Left ventricle myocardium superior (tissue), 1 donor: Measurements from ENCODE around the gene CDT1. TPM values are rescaled to one million over a fixed set of nuclear protein-coding genes. Genes with fewer than 3 reads are reported as not detected.
"Not testable (repeated sequence)": the region's sequence is repeated elsewhere in the genome, so short reads cannot be mapped to it uniquely, and the experiment has no call there.

Experiments used
- ATAC-seq: fragments of 200-7000 bp; cut with Tn5 transposase; one replicate; pipeline ENCODE4 v1.9.1; 2020; ENCODE audit warnings: mild to moderate bottlenecking, moderate library complexity
- DNase-seq: peaks from one replicate; pipeline ENCODE4 v3.0.0-alpha.2; 2020
- intact Hi-C: fragments of 100-400 bp; cut with micrococcal nuclease; formaldehyde crosslinking; loops from one replicate; pipeline ENCODE4 v1.11.0; 2022
- total RNA-seq: library from RNA; stranded (reverse); fragmentation: NEBNext Ultra II Directional; extraction: Animal tissue kit (Norgen Biotek cat#: 25700); gene quantifications from one replicate; pipeline ENCODE4 v1.2.1, GENCODE V29; 2021
- donor health status: DM: no; HTN: yes; CAD: no; lungs with severe emphysema.

The CDT1 gene
- total RNA-seq, 1 donor from 2014 or later: 0.97 TPM

GRCh38 chr16:88781140-88782077, 22.2 kb upstream of the CDT1 start:
- intact Hi-C loops: no loop called here
- peak; percentile 60 for DNase-seq
- peak; percentile 9 for ATAC-seq

GRCh38 chr16:88782454-88783390, 20.9 kb upstream of the CDT1 start:
- no peak for ATAC-seq
- intact Hi-C loops: no loop called here

GRCh38 chr16:88783391-88784073, 20.1 kb upstream of the CDT1 start:
- ATAC-seq (peak; percentile 38), DNase-seq (no peak)

More at GRCh38 chr16:88782454-88783390, 20.9 kb upstream of the CDT1 start:
- no peak for DNase-seq

GRCh38 chr16:88784074-88784855, 19.3 kb upstream of the CDT1 start:
- intact Hi-C loops: no loop called here
- ATAC-seq (peak; percentile 69), DNase-seq (peak; percentile 77)

More at GRCh38 chr16:88783391-88784073, 20.1 kb upstream of the CDT1 start:
- intact Hi-C loops: no loop called here

GRCh38 chr16:88784856-88785105, 18.8 kb upstream of the CDT1 start:
- ATAC-seq (peak; percentile 35), DNase-seq (no peak)
- intact Hi-C loops: no loop called here

GRCh38 chr16:88785106-88785924, 18.3 kb upstream of the CDT1 start, which contains the start of gene PIEZO1:
TSS of gene PIEZO1 (minus strand) at chr16:88785220. CDS start at chr16:88784964, 256 bp downstream.
- intact Hi-C loops: no loop called here
- peak; percentile 64 for ATAC-seq
- peak; percentile 87 for DNase-seq

- intact Hi-C loops: no loop called here
- ATAC-seq (no peak), DNase-seq (no peak)
These were observed 15.8 kb upstream of the CDT1 start for GRCh38 chr16:88787579-88788314.

- intact Hi-C loops, ATAC-seq, DNase-seq: not testable (repeated sequence)
These were observed 14.8 kb upstream of the CDT1 start for GRCh38 chr16:88788749-88789148.

GRCh38 chr16:88789594-88789993, 14.0 kb upstream of the CDT1 start:
- ATAC-seq: no peak
- intact Hi-C loops: no loop called here
- no peak for DNase-seq

- peak; percentile 69 for DNase-seq
- intact Hi-C loops: no loop called here
- ATAC-seq: peak; percentile 59
These were observed 13.0 kb upstream of the CDT1 start for GRCh38 chr16:88790312-88791211.

- no peak for DNase-seq
- intact Hi-C loops: no loop called here
- ATAC-seq: no peak
These were observed 11.5 kb upstream of the CDT1 start for GRCh38 chr16:88792078-88792550.

- intact Hi-C loops: no loop called here
- no peak for ATAC-seq
- DNase-seq: no peak
These were observed 10.8 kb upstream of the CDT1 start for GRCh38 chr16:88792668-88793250.

- DNase-seq (no peak), ATAC-seq (no peak)
- intact Hi-C loops: no loop called here
These were observed 10.2 kb upstream of the CDT1 start for GRCh38 chr16:88793251-88793954.

- no peak for ATAC-seq
- intact Hi-C loops: no loop called here
- DNase-seq: no peak
These were observed 7.3 kb upstream of the CDT1 start for GRCh38 chr16:88796278-88796677.

- ATAC-seq: no peak
- intact Hi-C loops: no loop called here
These were observed 5.5 kb upstream of the CDT1 start for GRCh38 chr16:88798073-88798472.

More at GRCh38 chr16:88798073-88798472, 5.5 kb upstream of the CDT1 start:
- no peak for DNase-seq
